HEK293 (cell line): ENCODE data around the gene MTA1.

Experiments
- CTCF ChIA-PET: fragments of 350-600 bp; formaldehyde crosslinking; extraction: SDS; loops from one replicate; lab custom pipeline; 2021; ENCODE audit warnings: antibody characterized with exemption; lab: Yijun Ruan, JAX
- POLR2A ChIA-PET: fragments of 300-600 bp; formaldehyde crosslinking; extraction: SDS; loops from one replicate; lab custom pipeline; 2020; ENCODE audit warnings: antibody characterized with exemption, inconsistent platforms; lab: Yijun Ruan, JAX
- H3K27ac ChIP-seq: fragments of 200-500 bp; sonication (Bioruptor generic); 2 replicates; pipeline ENCODE4 v1.5.1; 2014; ENCODE audit warnings: low read depth, low read length, control low read depth, inconsistent platforms; ENCODE audit errors: extremely low read depth
- H3K36me3 ChIP-seq, 2 experiments: fragments of 200-500 bp in 1 of 2; sonication (Bioruptor generic) in 1 of 2; 1 replicate in 1 of 2; 2 replicates in 1 of 2; pipeline ENCODE4 v1.5.1; 2014 to 2017; ENCODE audit warnings: inconsistent platforms in 2 of 2, low read length in 2 of 2; ENCODE audit not compliant: control insufficient read depth in 2 of 2, insufficient read depth in 1 of 2
- H3K4me1 ChIP-seq: fragments of 200-500 bp; sonication (Bioruptor generic); 2 replicates; pipeline ENCODE4 v1.5.1; 2014; ENCODE audit warnings: mild to moderate bottlenecking, low read length, inconsistent platforms; ENCODE audit not compliant: control insufficient read depth, insufficient read depth
- H3K4me3 ChIP-seq: 2 replicates; pipeline ENCODE4 v1.5.1; 2011; ENCODE audit warnings: low read depth, mild to moderate bottlenecking, control low read depth, low read length, moderate library complexity
- H3K9me3 ChIP-seq: fragments of 200-500 bp; sonication (Bioruptor generic); 2 replicates; pipeline ENCODE4 v1.5.1; 2014; ENCODE audit warnings: low read depth, low read length, inconsistent platforms; ENCODE audit not compliant: control insufficient read depth, insufficient read depth
- EGR2 ChIP-seq: fragments of 450-650 bp; formaldehyde crosslinking; IDR thresholded peaks from 2 replicates; pipeline ENCODE4 v1.5.1; 2016; ENCODE audit warnings: low read depth, missing biosample characterization, missing genetic modification characterization
- GFI1B ChIP-seq: fragments of 450-650 bp; formaldehyde crosslinking; IDR thresholded peaks from 2 replicates; pipeline ENCODE4 v1.5.1; 2016; ENCODE audit warnings: missing biosample characterization, missing genetic modification characterization
- GLIS2 ChIP-seq: fragments of 450-650 bp; formaldehyde crosslinking; IDR thresholded peaks from 2 replicates; pipeline ENCODE4 v1.5.1; 2016; ENCODE audit warnings: missing biosample characterization, missing genetic modification characterization
- HIC1 ChIP-seq: fragments of 450-650 bp; formaldehyde crosslinking; IDR thresholded peaks from 2 replicates; pipeline ENCODE4 v1.5.1; 2016; ENCODE audit warnings: missing biosample characterization, missing genetic modification characterization
- KLF1 ChIP-seq: fragments of 450-650 bp; formaldehyde crosslinking; IDR thresholded peaks from 2 replicates; pipeline ENCODE4 v1.5.1; 2016; ENCODE audit warnings: missing biosample characterization, missing genetic modification characterization
- KLF10 ChIP-seq: fragments of 450-650 bp; IDR thresholded peaks from 2 replicates; pipeline ENCODE4 v1.5.1; 2018; ENCODE audit warnings: missing biosample characterization, mild to moderate bottlenecking, missing genetic modification characterization
- KLF17 ChIP-seq: fragments of 450-650 bp; formaldehyde crosslinking; IDR thresholded peaks from 2 replicates; pipeline ENCODE4 v1.5.1; 2016; ENCODE audit warnings: missing biosample characterization, missing genetic modification characterization
- PBX3 ChIP-seq: sonication (generic); formaldehyde crosslinking; IDR thresholded peaks from 2 replicates; pipeline ENCODE4 v1.8.1; 2022; ENCODE audit warnings: mild to moderate bottlenecking, moderate library complexity, missing genetic modification reagents
- PRDM6 ChIP-seq: fragments of 450-650 bp; formaldehyde crosslinking; IDR thresholded peaks from 2 replicates; pipeline ENCODE4 v1.5.1; 2017; ENCODE audit warnings: missing biosample characterization, missing genetic modification characterization
- SP2 ChIP-seq: fragments of 450-650 bp; formaldehyde crosslinking; IDR thresholded peaks from 2 replicates; pipeline ENCODE4 v1.5.1; 2016; ENCODE audit warnings: missing biosample characterization, missing genetic modification characterization
- ZBTB48 ChIP-seq: fragments of 450-650 bp; formaldehyde crosslinking; IDR thresholded peaks from 2 replicates; pipeline ENCODE4 v1.5.1; 2016; ENCODE audit warnings: missing biosample characterization, missing genetic modification characterization
- ZBTB7A ChIP-seq: fragments of 450-650 bp; formaldehyde crosslinking; IDR thresholded peaks from 2 replicates; pipeline ENCODE4 v1.5.1; 2016; ENCODE audit warnings: low read depth, missing biosample characterization, missing genetic modification characterization
- ZFHX2 ChIP-seq: fragments of 450-650 bp; formaldehyde crosslinking; conservative IDR thresholded peaks from 2 replicates; pipeline ENCODE4 v1.5.1; 2016; ENCODE audit warnings: missing biosample characterization, missing genetic modification characterization
- ZNF132 ChIP-seq: fragments of 450-650 bp; formaldehyde crosslinking; IDR thresholded peaks from 2 replicates; pipeline ENCODE4 v1.5.1; 2017; ENCODE audit warnings: missing biosample characterization, missing genetic modification characterization, borderline replicate concordance
- ZNF16 ChIP-seq: fragments of 450-650 bp; formaldehyde crosslinking; IDR thresholded peaks from 2 replicates; pipeline ENCODE4 v1.5.1; 2016; ENCODE audit warnings: low read depth, missing biosample characterization, missing genetic modification characterization
- ZNF335 ChIP-seq: fragments of 450-650 bp; formaldehyde crosslinking; conservative IDR thresholded peaks from 2 replicates; pipeline ENCODE4 v1.5.1; 2016; ENCODE audit warnings: missing biosample characterization, missing genetic modification characterization
- ZNF341 ChIP-seq: fragments of 450-650 bp; formaldehyde crosslinking; IDR thresholded peaks from 2 replicates; pipeline ENCODE4; 2016; ENCODE audit warnings: low read depth, missing biosample characterization, missing genetic modification characterization
- ZNF521 ChIP-seq: fragments of 450-650 bp; formaldehyde crosslinking; IDR thresholded peaks from 2 replicates; pipeline ENCODE4 v1.5.1; 2017; ENCODE audit warnings: missing biosample characterization, mild to moderate bottlenecking, missing genetic modification characterization
- ZNF585B ChIP-seq: fragments of 450-650 bp; formaldehyde crosslinking; IDR thresholded peaks from 2 replicates; pipeline ENCODE4 v1.5.1; 2016; ENCODE audit warnings: missing biosample characterization, missing genetic modification characterization
- ZNF843 ChIP-seq: fragments of 450-650 bp; formaldehyde crosslinking; IDR thresholded peaks from 2 replicates; pipeline ENCODE4 v1.5.1; 2016; ENCODE audit warnings: missing biosample characterization, missing genetic modification characterization

Gene MTA1

GRCh38 chr14:105481886-105482457 is 62.3 kb downstream of the MTA1 start (continued):
- TF ChIP-seq ZNF335 (tag by site-specific recombination) (peak; percentile 48), KLF10 (tag by site-specific recombination) (peak; percentile 23; the same call in 1 of the 2 replicates)

GRCh38 chr14:105482486-105483110 is 63.0 kb downstream of the MTA1 start:
- Histone ChIP-seq H3K4me3 (no peak overlapping the region), H3K27ac (no peak overlapping the region), H3K4me1 (peaks cover 5% of the 10 kb centered on the region), H3K9me3 (no peaks in the 10 kb centered on the region), H3K36me3 (no peaks in the 10 kb centered on the region)
- CTCF ChIA-PET, result interaction anchor here (0.6 to 2.9 kb wide), 7 partner anchors 8 to 109 kb away, joined by 4 to 83 read pairs (median 8); partner anchors contain the start of gene TEDC1
- no peak for TF ChIP-seq ZNF843 (tag by site-specific recombination)
- TF ChIP-seq GLIS2 (tag by site-specific recombination), result peak; percentile 76; the same call in 1 of the 2 replicates
- 0 out of 2 replicates have a peak, but pooled peaks have one; percentile 30 for TF ChIP-seq ZNF341 (tag by site-specific recombination)
- POLR2A ChIA-PET, result no interaction called here

GRCh38 chr14:105483300-105484068 is 63.9 kb downstream of the MTA1 start:
- H3K4me1 ChIP-seq, result peaks cover 5% of the 10 kb centered on the region
- H3K9me3 ChIP-seq, result no peaks in the 10 kb centered on the region
- TF ChIP-seq PRDM6 (tag by site-specific recombination), result no peak
- TF ChIP-seq ZNF132, result no peak
- no peak for TF ChIP-seq ZNF521 (tag by site-specific recombination)
- peak; percentile 32 for TF ChIP-seq HIC1 (tag by site-specific recombination)
- peak; percentile 89 for TF ChIP-seq KLF1
- TF ChIP-seq ZNF585B (tag by site-specific recombination), result peak; percentile 85
- ChIA-PET POLR2A (no interaction called here), CTCF (interaction anchor here (1.1 kb wide), 1 partner anchor 32 kb away, joined by 4 read pairs; no protein-coding TSS in a partner anchor)
- H3K36me3 ChIP-seq, result no peaks in the 10 kb centered on the region
- H3K4me3 ChIP-seq, result no peak overlapping the region
- no peak overlapping the region for H3K27ac ChIP-seq

- H3K36me3 ChIP-seq, result no peaks in the 10 kb centered on the region
- H3K4me1 ChIP-seq, result peaks cover 9% of the 10 kb centered on the region
- H3K27ac ChIP-seq, result no peak overlapping the region
- no peak overlapping the region for H3K4me3 ChIP-seq
- no peaks in the 10 kb centered on the region for H3K9me3 ChIP-seq
- POLR2A ChIA-PET, result no interaction called here
- CTCF ChIA-PET, result no interaction called here
- TF ChIP-seq GFI1B (tag by site-specific recombination) (no peak), EGR2 (tag by site-specific recombination) (peak; percentile 69), ZNF16 (tag by site-specific recombination) (no peak), SP2 (tag by site-specific recombination) (no peak), ZBTB48 (tag by site-specific recombination) (peak; percentile 81), KLF17 (tag by site-specific recombination) (peak; percentile 80), KLF1 (peak; percentile 86), ZBTB7A (tag by site-specific recombination) (0 out of 2 replicates have a peak, but pooled peaks have one; percentile 19), ZFHX2 (tag by site-specific recombination) (peak; percentile 91), PBX3 (no peak)
These were observed 64.7 kb downstream of the MTA1 start for GRCh38 chr14:105484069-105484996.
